Lower lobe of right lung (tissue), 2 donors: ENCODE results near the gene CD101. TPM values are rescaled to one million over a fixed set of nuclear protein-coding genes. Genes with fewer than 3 reads are reported as not detected.

ENCODE experiments used
- ATAC-seq, 2 donors: fragments of 200-7000 bp; cut with Tn5 transposase; one replicate each; pipeline ENCODE4 v1.9.1; 2020 to 2022; ENCODE audit warnings: mild to moderate bottlenecking in 2 of 2, moderate library complexity in 2 of 2
- DNase-seq: peaks from one replicate; pipeline ENCODE4 v3.0.0-alpha.2; 2020
- H3K27ac ChIP-seq: fragments of 200-600 bp; one replicate; pipeline ENCODE4 v1.8.0; 2022
- H3K27me3 ChIP-seq: fragments of 200-600 bp; one replicate; pipeline ENCODE4 v1.8.0; 2022; ENCODE audit warnings: low read depth
- H3K36me3 ChIP-seq: fragments of 200-600 bp; one replicate; pipeline ENCODE4 v1.8.0; 2022; ENCODE audit warnings: mild to moderate bottlenecking
- H3K4me1 ChIP-seq: fragments of 200-600 bp; one replicate; pipeline ENCODE4 v1.8.0; 2022
- H3K4me3 ChIP-seq: fragments of 200-600 bp; one replicate; pipeline ENCODE4 v1.8.0; 2022; ENCODE audit warnings: mild to moderate bottlenecking
- H3K9me3 ChIP-seq: fragments of 200-600 bp; one replicate; pipeline ENCODE4 v1.8.0; 2022
- CTCF ChIP-seq: fragments of 200-600 bp; IDR thresholded peaks from one replicate; pipeline ENCODE4 v1.8.0; 2022; ENCODE audit warnings: antibody characterized with exemption, mild to moderate bottlenecking
- intact Hi-C: fragments of 100-400 bp; cut with DNase I; formaldehyde crosslinking; loops from one replicate; pipeline ENCODE4 v1.11.0; 2022
- total RNA-seq: library from RNA; stranded (reverse); fragmentation: NEBNext Ultra II Directional; extraction: Animal tissue kit (Norgen Biotek cat#: 25700); gene quantifications from one replicate; pipeline ENCODE4 v1.2.1, GENCODE V29; 2021
- donor health status: DM: no; HTN: yes; CAD: no; lungs with severe emphysema.

CD101 gene
- total RNA-seq, 1 donor from 2014 or later = 105 TPM

- Histone ChIP-seq H3K9me3 (no peaks in the 10 kb centered on the region), H3K27ac (no peak overlapping the region), H3K4me1 (no peaks in the 10 kb centered on the region), H3K27me3 (no peaks in the 10 kb centered on the region), H3K4me3 (no peak overlapping the region), H3K36me3 (no peaks in the 10 kb centered on the region)
- no peak for TF ChIP-seq CTCF
- intact Hi-C loops = no loop called here
- no peak for DNase-seq
- no peak for ATAC-seq
Observed at GRCh38 chr1:116981521-116982037, 20.0 kb upstream of the CD101 start.

- DNase-seq (no peak), ATAC-seq (no peak)
- no peak for TF ChIP-seq CTCF
- Histone ChIP-seq H3K27me3 (no peaks in the 10 kb centered on the region), H3K4me3 (no peak overlapping the region), H3K9me3 (no peaks in the 10 kb centered on the region), H3K36me3 (no peaks in the 10 kb centered on the region), H3K27ac (no peak overlapping the region), H3K4me1 (no peaks in the 10 kb centered on the region)
- intact Hi-C loops = no loop called here
Observed at GRCh38 chr1:116982319-116983004, 19.1 kb upstream of the CD101 start.

- TF ChIP-seq CTCF = no peak
- Histone ChIP-seq H3K36me3 (no peaks in the 10 kb centered on the region), H3K4me1 (no peaks in the 10 kb centered on the region), H3K9me3 (no peaks in the 10 kb centered on the region), H3K4me3 (no peak overlapping the region), H3K27me3 (no peaks in the 10 kb centered on the region), H3K27ac (no peak overlapping the region)
- intact Hi-C loops = no loop called here
- DNase-seq (no peak), ATAC-seq (no peak)
Observed at GRCh38 chr1:116983112-116983511, 18.4 kb upstream of the CD101 start.

- no peak for TF ChIP-seq CTCF
Observed at GRCh38 chr1:116983678-116984077, 17.9 kb upstream of the CD101 start.

GRCh38 chr1:116984406-116985160, 17.0 kb upstream of the CD101 start:
- H3K4me1 ChIP-seq = peaks cover 11% of the 10 kb centered on the region
- ATAC-seq = no peak
- no peak for DNase-seq
- H3K27ac ChIP-seq = no peak overlapping the region
- no peaks in the 10 kb centered on the region for H3K9me3 ChIP-seq
- no peaks in the 10 kb centered on the region for H3K27me3 ChIP-seq
- no peak for TF ChIP-seq CTCF
- intact Hi-C loops = no loop called here
- H3K36me3 ChIP-seq = no peaks in the 10 kb centered on the region
- H3K4me3 ChIP-seq = no peak overlapping the region

More at GRCh38 chr1:116983678-116984077, 17.9 kb upstream of the CD101 start:
- no peaks in the 10 kb centered on the region for H3K36me3 ChIP-seq
- ATAC-seq (no peak), DNase-seq (no peak)
- H3K4me1 ChIP-seq = peaks cover 2% of the 10 kb centered on the region
- H3K27me3 ChIP-seq = no peaks in the 10 kb centered on the region
- no peak overlapping the region for H3K27ac ChIP-seq
- intact Hi-C loops = no loop called here
- no peaks in the 10 kb centered on the region for H3K9me3 ChIP-seq
- H3K4me3 ChIP-seq = no peak overlapping the region
